ENCODE results near the gene KAT8. TPM values are rescaled to one million over a fixed set of nuclear protein-coding genes. Genes with fewer than 3 reads are reported as not detected.
A peak's percentile ranks its signal among the peaks of the same experiment; 100 is the strongest.
"Not testable (repeated sequence)": the region's sequence is repeated elsewhere in the genome, so short reads cannot be mapped to it uniquely, and the experiment has no call there.

The KAT8 gene
- total and polyA plus RNA-seq, 4 donors, result 15.9 to 37.4 (median 19.6) TPM

- DNase-seq (ENCODE audit: low spot score), result no peak
- no peak overlapping the region for H3K27ac ChIP-seq (ENCODE audit: low read depth in 1 of 2, low read length in 2 of 2)
- no peaks in the 10 kb centered on the region for H3K27me3 ChIP-seq (ENCODE audit: control insufficient read depth in 4 of 4, insufficient read depth in 4 of 4, low read length in 3 of 4)
- no peaks in the 10 kb centered on the region for H3K9me3 ChIP-seq (ENCODE audit: control insufficient read depth in 4 of 4, low read length in 3 of 4)
- H3K36me3 ChIP-seq (ENCODE audit: control insufficient read depth in 4 of 4, insufficient read depth in 3 of 4, low read depth in 1 of 4, low read length in 3 of 4), result no peaks in the 10 kb centered on the region
- no peak overlapping the region for H3K4me3 ChIP-seq (ENCODE audit: low read depth in 1 of 3, low read length in 3 of 3)
- TF ChIP-seq HNF4A (conservative IDR thresholded peaks at IDR 0.05), result peak; percentile 26 to 28
- peak; percentile 24 for TF ChIP-seq NR2F2 (IDR thresholded peaks at IDR 0.05)
- no peak for TF ChIP-seq RXRA (IDR thresholded peaks at IDR 0.05)
- no peak overlapping the region for H3K9ac ChIP-seq (ENCODE audit: low read depth in 1 of 2, low read length in 2 of 2)
- 41% methylated on average over 2 of the region's 2 CpGs for WGBS
- H3K4me1 ChIP-seq (ENCODE audit: control insufficient read depth in 4 of 4, insufficient read depth in 4 of 4, low read length in 3 of 4), result no peaks in the 10 kb centered on the region
Observed at GRCh38 chr16:31168848-31169247, 51.4 kb downstream of the KAT8 start.

- H3K4me3 ChIP-seq (ENCODE audit: low read depth in 1 of 3, low read length in 3 of 3); H3K4me1 ChIP-seq (ENCODE audit: control insufficient read depth in 4 of 4, insufficient read depth in 4 of 4, low read length in 3 of 4); H3K27me3 ChIP-seq (ENCODE audit: control insufficient read depth in 4 of 4, insufficient read depth in 4 of 4, low read length in 3 of 4); H3K27ac ChIP-seq (ENCODE audit: low read depth in 1 of 2, low read length in 2 of 2); DNase-seq (ENCODE audit: low spot score); H3K9ac ChIP-seq (ENCODE audit: low read depth in 1 of 2, low read length in 2 of 2); H3K9me3 ChIP-seq (ENCODE audit: control insufficient read depth in 4 of 4, low read length in 3 of 4); H3K36me3 ChIP-seq (ENCODE audit: control insufficient read depth in 4 of 4, insufficient read depth in 3 of 4, low read depth in 1 of 4, low read length in 3 of 4): not testable (repeated sequence)
- no CpG with 5 or more reads among the region's 2 CpGs for WGBS
Observed at GRCh38 chr16:31170048-31170447, 52.6 kb downstream of the KAT8 start.

GRCh38 chr16:31177136-31177535, 59.7 kb downstream of the KAT8 start:
- no peaks in the 10 kb centered on the region for H3K9me3 ChIP-seq (ENCODE audit: control insufficient read depth in 4 of 4, low read length in 3 of 4)
- H3K9ac ChIP-seq (ENCODE audit: low read depth in 1 of 2, low read length in 2 of 2), result no peak overlapping the region
- H3K4me3 ChIP-seq (ENCODE audit: low read depth in 1 of 3, low read length in 3 of 3), result no peak overlapping the region
- no peak overlapping the region for H3K27ac ChIP-seq (ENCODE audit: low read depth in 1 of 2, low read length in 2 of 2)
- no peaks in the 10 kb centered on the region for H3K36me3 ChIP-seq (ENCODE audit: control insufficient read depth in 4 of 4, insufficient read depth in 3 of 4, low read depth in 1 of 4, low read length in 3 of 4)
- WGBS, result 62% methylated on average over 3 of the region's 3 CpGs
- no peak for DNase-seq (ENCODE audit: low spot score)
- no peak for TF ChIP-seq MAX (IDR thresholded peaks at IDR 0.05)
- TF ChIP-seq JUND (IDR thresholded peaks at IDR 0.05), result no peak
- TF ChIP-seq ATF3 (IDR thresholded peaks at IDR 0.05), result no peak
- TF ChIP-seq YY1 (IDR thresholded peaks at IDR 0.05), result no peak
- H3K27me3 ChIP-seq (ENCODE audit: control insufficient read depth in 4 of 4, insufficient read depth in 4 of 4, low read length in 3 of 4), result no peaks in the 10 kb centered on the region
- H3K4me1 ChIP-seq (ENCODE audit: control insufficient read depth in 4 of 4, insufficient read depth in 4 of 4, low read length in 3 of 4), result peaks cover 2 to 20% (median 18%) of the 10 kb centered on the region in 4 donors

GRCh38 chr16:31179219-31179746, 61.8 kb downstream of the KAT8 start:
- Histone ChIP-seq H3K36me3 (ENCODE audit: control insufficient read depth in 4 of 4, insufficient read depth in 3 of 4, low read depth in 1 of 4, low read length in 3 of 4) (peaks cover 4 to 15% (median 12%) of the 10 kb centered on the region in 4 donors), H3K4me1 (ENCODE audit: control insufficient read depth in 4 of 4, insufficient read depth in 4 of 4, low read length in 3 of 4) (peaks cover 7 to 34% (median 27%) of the 10 kb centered on the region in 4 donors), H3K9ac (ENCODE audit: low read depth in 1 of 2, low read length in 2 of 2) (peak overlapping the region; percentile 66 to 75), H3K27ac (ENCODE audit: low read depth in 1 of 2, low read length in 2 of 2) (peak overlapping the region; percentile 93 to 98), H3K27me3 (ENCODE audit: control insufficient read depth in 4 of 4, insufficient read depth in 4 of 4, low read length in 3 of 4) (no peaks in the 10 kb centered on the region), H3K9me3 (ENCODE audit: control insufficient read depth in 4 of 4, low read length in 3 of 4) (no peaks in the 10 kb centered on the region), H3K4me3 (ENCODE audit: low read depth in 1 of 3, low read length in 3 of 3) (peak overlapping the region; percentile 82 to 90 (median 87))
- DNase-seq (ENCODE audit: low spot score), result no peak
- 6% methylated on average over 27 of the region's 27 CpGs for WGBS
- TF ChIP-seq FOXA1 (IDR thresholded peaks at IDR 0.05) (no peak), ZBTB33 (IDR thresholded peaks at IDR 0.05) (no peak), HNF4A (conservative IDR thresholded peaks at IDR 0.05) (no peak), REST (IDR thresholded peaks at IDR 0.05) (no peak), TAF1 (conservative IDR thresholded peaks at IDR 0.05) (no peak), MAX (IDR thresholded peaks at IDR 0.05) (no peak), CTCF (IDR thresholded peaks at IDR 0.05; ENCODE audit: low read depth, low read length, missing input control) (no peak), FOXA2 (IDR thresholded peaks at IDR 0.05) (no peak), RAD21 (IDR thresholded peaks at IDR 0.05) (no peak), RXRA (IDR thresholded peaks at IDR 0.05) (no peak), NR2F2 (IDR thresholded peaks at IDR 0.05) (no peak), EGR1 (IDR thresholded peaks at IDR 0.05; ENCODE audit: low read depth in 2 of 2) (no peak), HNF4G (IDR thresholded peaks at IDR 0.05) (no peak), YY1 (IDR thresholded peaks at IDR 0.05) (no peak)
